CD4-positive, alpha-beta T cell (primary cell): ENCODE measurements around the gene UQCC2. TPM values are rescaled to one million over a fixed set of nuclear protein-coding genes. Genes with fewer than 3 reads are reported as not detected.

ENCODE experiments used
- ATAC-seq: fragments of 200-7000 bp; cut with Tn5 transposase; one replicate; pipeline ENCODE4 v1.10.0; 2022; ENCODE audit warnings: mild to moderate bottlenecking; ENCODE audit not compliant: poor library complexity
- CTCF ChIA-PET: fragments of 350-600 bp; sonication (Branson Sonifier 250); formaldehyde crosslinking; loops from one replicate; lab custom pipeline; 2021; ENCODE audit warnings: antibody characterized with exemption, inconsistent platforms; lab: Charles Lee
- POLR2A ChIA-PET: fragments of 350-600 bp; sonication (Branson Sonifier 250); formaldehyde crosslinking; loops from one replicate; lab custom pipeline; 2021; ENCODE audit warnings: antibody characterized with exemption, inconsistent platforms; lab: Charles Lee
- DNase-seq, 14 experiments: peaks; one replicate each; pipeline ENCODE4 v3.0.0-alpha.2; 2013 to 2020; ENCODE audit warnings: mixed read lengths in 2 of 14
- H3K27ac ChIP-seq, 2 donors: one replicate each; pipeline versions ENCODE4 v1.5.1 to v1.7.0; 2013; ENCODE audit warnings: low read length in 2 of 2, low read depth in 1 of 2, mild to moderate bottlenecking in 1 of 2
- H3K27me3 ChIP-seq, 2 experiments: 1 replicate in 1 of 2; 2 replicates in 1 of 2; pipeline versions ENCODE4 v1.6.1 to v1.7.0; 2013; ENCODE audit warnings: low read length in 2 of 2, control low read depth in 1 of 2, mild to moderate bottlenecking in 1 of 2, moderate library complexity in 1 of 2; ENCODE audit not compliant: insufficient read depth in 2 of 2, control insufficient read depth in 1 of 2
- H3K36me3 ChIP-seq: one replicate; pipeline ENCODE4 v1.6.1; 2013; ENCODE audit warnings: low read length, control low read depth; ENCODE audit not compliant: insufficient read depth
- H3K4me1 ChIP-seq: one replicate; pipeline ENCODE4 v1.6.1; 2013; ENCODE audit warnings: low read length, control low read depth; ENCODE audit not compliant: insufficient read depth
- H3K4me3 ChIP-seq: one replicate; pipeline ENCODE4 v1.5.1; 2013; ENCODE audit warnings: mild to moderate bottlenecking, low read length, moderate library complexity
- H3K9me3 ChIP-seq, 2 experiments: 1 replicate in 1 of 2; 2 replicates in 1 of 2; pipeline versions ENCODE4 v1.6.1 to v1.7.0; 2013; ENCODE audit warnings: low read length in 2 of 2, mild to moderate bottlenecking in 2 of 2, control low read depth in 1 of 2, moderate library complexity in 1 of 2; ENCODE audit not compliant: control insufficient read depth in 1 of 2, insufficient read depth in 1 of 2
- H3K27ac Mint-ChIP-seq: one replicate; pipeline ENCODE4 v1.8.0; 2020; ENCODE audit warnings: mixed read lengths
- H3K27me3 Mint-ChIP-seq: one replicate; pipeline ENCODE4 v1.8.0; 2021; ENCODE audit warnings: mixed read lengths
- H3K36me3 Mint-ChIP-seq: one replicate; pipeline ENCODE4 v1.8.0; 2021; ENCODE audit warnings: low read depth, mixed read lengths
- H3K4me1 Mint-ChIP-seq: one replicate; pipeline ENCODE4 v1.8.0; 2021; ENCODE audit warnings: low read depth, mixed read lengths
- H3K4me3 Mint-ChIP-seq: one replicate; pipeline ENCODE4 v1.8.0; 2020; ENCODE audit warnings: mild to moderate bottlenecking, mixed read lengths
- H3K9me3 Mint-ChIP-seq: one replicate; pipeline ENCODE4 v1.8.0; 2020; ENCODE audit warnings: mixed read lengths
- CTCF ChIP-seq: fragments of 200-600 bp; IDR thresholded peaks from one replicate; pipeline ENCODE4 v1.8.0; 2022; ENCODE audit warnings: antibody characterized with exemption, mild to moderate bottlenecking
- intact Hi-C, 2 experiments: fragments of 100-400 bp; cut with DNase I in 1 of 2; cut with micrococcal nuclease in 1 of 2; formaldehyde crosslinking; loops; one replicate each; pipeline versions ENCODE4 v1.15.1 to v1.9.0; 2023 to 2025; cut with DNase I, micrococcal nuclease
- total RNA-seq, 174 experiments: library from RNA in 2 of 174; stranded (reverse) in 2 of 174; gene quantifications; one replicate each; pipeline ENCODE4 v1.2.3 and lab custom pipeline; 2021 to 2026

UQCC2 gene
- total RNA-seq, 2 experiments from 2014 or later, result 8.7 to 9.3 TPM

GRCh38 chr6:33717934-33718455 is 6.5 kb upstream of the UQCC2 start:
- H3K27me3 ChIP-seq, result peaks cover 0 to 2% of the 10 kb centered on the region in 2 experiments
- intact Hi-C loops, result no loop called here
- H3K9me3 ChIP-seq, result no peaks in the 10 kb centered on the region
- peaks cover 2% of the 10 kb centered on the region for H3K4me1 Mint-ChIP-seq
- H3K27ac ChIP-seq, result no peak overlapping the region
- no peak for TF ChIP-seq CTCF
- no peak overlapping the region for H3K27ac Mint-ChIP-seq
- H3K9me3 Mint-ChIP-seq, result no peaks in the 10 kb centered on the region
- peaks cover 4% of the 10 kb centered on the region for H3K27me3 Mint-ChIP-seq
- no peaks in the 10 kb centered on the region for H3K36me3 ChIP-seq
- H3K4me3 Mint-ChIP-seq, result no peak overlapping the region
- ATAC-seq, result no peak
- ChIA-PET POLR2A (no interaction called here), CTCF (no interaction called here)
- no peak overlapping the region for H3K4me3 ChIP-seq
- no peak for DNase-seq
- H3K4me1 ChIP-seq, result no peaks in the 10 kb centered on the region
- H3K36me3 Mint-ChIP-seq, result no peaks in the 10 kb centered on the region

GRCh38 chr6:33716890-33717632 is 5.6 kb upstream of the UQCC2 start:
- H3K4me1 Mint-ChIP-seq, result peaks cover 1% of the 10 kb centered on the region
- H3K36me3 Mint-ChIP-seq, result no peaks in the 10 kb centered on the region
- Histone ChIP-seq H3K36me3 (no peaks in the 10 kb centered on the region), H3K27me3 (peaks cover 0 to 2% of the 10 kb centered on the region in 2 experiments), H3K9me3 (no peaks in the 10 kb centered on the region), H3K4me1 (peaks cover 3% of the 10 kb centered on the region), H3K4me3 (no peak overlapping the region), H3K27ac (no peak overlapping the region)
- ATAC-seq (no peak), DNase-seq (no peak)
- POLR2A ChIA-PET, result no interaction called here
- no peaks in the 10 kb centered on the region for H3K9me3 Mint-ChIP-seq
- H3K27ac Mint-ChIP-seq, result no peak overlapping the region
- no peak for TF ChIP-seq CTCF
- intact Hi-C loops, result no loop called here
- CTCF ChIA-PET, result no interaction called here
- peaks cover 4% of the 10 kb centered on the region for H3K27me3 Mint-ChIP-seq
- no peak overlapping the region for H3K4me3 Mint-ChIP-seq

GRCh38 chr6:33716379-33716778 is 4.9 kb upstream of the UQCC2 start:
- CTCF ChIA-PET, result no interaction called here
- DNase-seq (no peak), ATAC-seq (no peak)
- Histone ChIP-seq H3K4me1 (peaks cover 7% of the 10 kb centered on the region), H3K4me3 (no peak overlapping the region), H3K27ac (no peak overlapping the region), H3K27me3 (peaks cover 0 to 2% of the 10 kb centered on the region in 2 experiments), H3K36me3 (no peaks in the 10 kb centered on the region), H3K9me3 (no peaks in the 10 kb centered on the region)
- no peak for TF ChIP-seq CTCF
- peaks cover 8% of the 10 kb centered on the region for H3K4me1 Mint-ChIP-seq
- H3K9me3 Mint-ChIP-seq, result no peaks in the 10 kb centered on the region
- H3K4me3 Mint-ChIP-seq, result no peak overlapping the region
- H3K27ac Mint-ChIP-seq, result no peak overlapping the region
- H3K36me3 Mint-ChIP-seq, result peaks cover 3% of the 10 kb centered on the region
- POLR2A ChIA-PET, result no interaction called here
- intact Hi-C loops, result no loop called here
- H3K27me3 Mint-ChIP-seq, result peaks cover 4% of the 10 kb centered on the region
